Fibroblast of lung (primary cell): Measurements from ENCODE around the gene RING1. TPM values are rescaled to one million over a fixed set of nuclear protein-coding genes. Genes with fewer than 3 reads are reported as not detected.

Source experiments
- DNase-seq, 2 donors: peaks; one replicate each; pipeline versions ENCODE4 v3.0.0 to v3.0.0-alpha.2; 2010; ENCODE audit warnings: low read depth in 2 of 2
- H2AFZ ChIP-seq: 2 replicates; pipeline ENCODE4 v1.5.1; 2012; ENCODE audit warnings: low read length, control low read depth, inconsistent platforms
- H3K27ac ChIP-seq: 2 replicates; pipeline ENCODE4 v1.5.1; 2011; ENCODE audit warnings: low read length, control low read depth; ENCODE audit not compliant: insufficient read depth
- H3K27me3 ChIP-seq: 2 replicates; pipeline ENCODE4 v1.5.1; 2011; ENCODE audit warnings: mild to moderate bottlenecking, low read length; ENCODE audit not compliant: control insufficient read depth, insufficient read depth
- H3K36me3 ChIP-seq: 2 replicates; pipeline ENCODE4 v1.5.1; 2011; ENCODE audit warnings: low read length; ENCODE audit not compliant: control insufficient read depth, insufficient read depth
- H3K4me1 ChIP-seq: 2 replicates; pipeline ENCODE4 v1.5.1; 2011; ENCODE audit warnings: low read length; ENCODE audit not compliant: control insufficient read depth, insufficient read depth; ENCODE audit errors: extremely low read depth
- H3K4me2 ChIP-seq: 2 replicates; pipeline ENCODE4 v1.5.1; 2011; ENCODE audit warnings: low read length, control low read depth; ENCODE audit not compliant: insufficient read depth; ENCODE audit errors: extremely low read depth
- H3K4me3 ChIP-seq, 4 experiments: fragments of 200-600 bp in 1 of 4; sonication (generic) in 1 of 4; replicated peaks in 1 of 4; 2 replicates each; pipeline ENCODE4 v1.5.1; 2011 to 2016; ENCODE audit warnings: low read length in 4 of 4, low read depth in 3 of 4, mild to moderate bottlenecking in 3 of 4, control low read depth in 2 of 4, inconsistent platforms in 1 of 4, mixed read lengths in 1 of 4; ENCODE audit not compliant: insufficient read depth in 1 of 4; ENCODE audit errors: control extremely low read depth in 1 of 4
- H3K79me2 ChIP-seq: 2 replicates; pipeline ENCODE4 v1.5.1; 2012; ENCODE audit warnings: mild to moderate bottlenecking, low read length, inconsistent platforms; ENCODE audit not compliant: control insufficient read depth, insufficient read depth
- H3K9ac ChIP-seq: 2 replicates; pipeline ENCODE4 v1.5.1; 2011; ENCODE audit warnings: mild to moderate bottlenecking, low read length, control low read depth; ENCODE audit not compliant: insufficient read depth
- H3K9me3 ChIP-seq: 2 replicates; pipeline ENCODE4 v1.5.1; 2012; ENCODE audit warnings: low read depth, low read length; ENCODE audit not compliant: control insufficient read depth, insufficient read depth
- H4K20me1 ChIP-seq: 2 replicates; pipeline ENCODE4 v1.5.1; 2011; ENCODE audit warnings: low read length; ENCODE audit not compliant: control insufficient read depth, insufficient read depth; ENCODE audit errors: extremely low read depth
- CTCF ChIP-seq, 2 donors: IDR thresholded peaks in 1 of 2; conservative IDR thresholded peaks in 1 of 2; 1 replicate in 1 of 2; 2 replicates in 1 of 2; pipeline ENCODE4 v1.5.1; 2011 to 2012; ENCODE audit warnings: low read length in 2 of 2, control low read depth in 1 of 2, inconsistent platforms in 1 of 2, low read depth in 1 of 2, mild to moderate bottlenecking in 1 of 2
- EZH2 ChIP-seq: IDR thresholded peaks from 2 replicates; pipeline ENCODE4 v1.5.1; 2012; ENCODE audit warnings: low read length, control low read depth, mild to moderate bottlenecking; ENCODE audit errors: missing control alignments
- polyA plus RNA-seq, 2 donors: library from polyadenylated mRNA; depleted of rRNA in 1 of 2; stranded (reverse) in 1 of 2; unstranded in 1 of 2; fragments of >200 nt; gene quantifications; 2 replicates each; pipeline ENCODE4 v1.2.1, GENCODE V29; 2011 to 2012; ENCODE audit warnings: missing spikeins in 1 of 2
- total RNA-seq: library from RNA; depleted of rRNA; stranded (reverse); fragments of >200 nt; gene quantifications from 2 replicates; pipeline ENCODE4 v1.2.1, GENCODE V29; 2014

Gene RING1
- total and polyA plus RNA-seq, 2 donors (not counting 1 experiment from before 2014, with no cell fraction given): 24.7 to 30.6 TPM

GRCh38 chr6:33193619-33194018 lies 14.7 kb upstream of the RING1 start:
- no peaks in the 10 kb centered on the region for H3K9me3 ChIP-seq
- no peaks in the 10 kb centered on the region for H3K4me1 ChIP-seq
- peaks cover 13% of the 10 kb centered on the region for H3K36me3 ChIP-seq
- peaks cover 23% of the 10 kb centered on the region for H3K27me3 ChIP-seq
- H2AFZ ChIP-seq: no peak overlapping the region
- no peak for TF ChIP-seq CTCF (conservative IDR thresholded peaks at IDR 0.05 in 1 of 2, IDR thresholded peaks at IDR 0.05 in 1 of 2; ENCODE audit: low read depth in 1 of 2, low read length in 2 of 2)
- no peak for TF ChIP-seq EZH2
- no peak overlapping the region for H3K27ac ChIP-seq
- peaks cover 5% of the 10 kb centered on the region for H3K79me2 ChIP-seq
- H3K4me3 ChIP-seq: no peak overlapping the region
- H4K20me1 ChIP-seq: no peaks in the 10 kb centered on the region
- no peak overlapping the region for H3K4me2 ChIP-seq
- H3K9ac ChIP-seq: no peak overlapping the region
- no peak for DNase-seq

- Histone ChIP-seq H3K4me3 (no peak overlapping the region), H3K9me3 (no peaks in the 10 kb centered on the region), H3K79me2 (peaks cover 11% of the 10 kb centered on the region), H3K4me1 (no peaks in the 10 kb centered on the region), H3K27ac (no peak overlapping the region), H3K27me3 (peaks cover 23% of the 10 kb centered on the region), H4K20me1 (no peaks in the 10 kb centered on the region), H3K4me2 (no peak overlapping the region), H2AFZ (no peak overlapping the region), H3K9ac (no peak overlapping the region), H3K36me3 (peaks cover 13% of the 10 kb centered on the region)
- no peak for DNase-seq
- no peak for TF ChIP-seq EZH2
- TF ChIP-seq CTCF (conservative IDR thresholded peaks at IDR 0.05 in 1 of 2, IDR thresholded peaks at IDR 0.05 in 1 of 2; ENCODE audit: low read depth in 1 of 2, low read length in 2 of 2): no peak
Observed at GRCh38 chr6:33194431-33194979, 13.8 kb upstream of the RING1 start.

GRCh38 chr6:33195304-33196165 lies 12.8 kb upstream of the RING1 start:
- H3K4me3 ChIP-seq: no peak overlapping the region
- H3K4me2 ChIP-seq: no peak overlapping the region
- TF ChIP-seq EZH2 (no peak), CTCF (conservative IDR thresholded peaks at IDR 0.05 in 1 of 2, IDR thresholded peaks at IDR 0.05 in 1 of 2; ENCODE audit: low read depth in 1 of 2, low read length in 2 of 2) (no peak)
- H3K27ac ChIP-seq: no peak overlapping the region
- no peaks in the 10 kb centered on the region for H3K4me1 ChIP-seq
- no peaks in the 10 kb centered on the region for H3K9me3 ChIP-seq
- no peaks in the 10 kb centered on the region for H4K20me1 ChIP-seq
- peaks cover 20% of the 10 kb centered on the region for H3K27me3 ChIP-seq
- H3K9ac ChIP-seq: no peak overlapping the region
- DNase-seq: no peak
- peaks cover 13% of the 10 kb centered on the region for H3K36me3 ChIP-seq
- H2AFZ ChIP-seq: no peak overlapping the region
- peaks cover 21% of the 10 kb centered on the region for H3K79me2 ChIP-seq
